VCaP (cell line): Measurements from ENCODE around the gene EFCAB6.

ENCODE experiments used
- H3K27ac ChIP-seq: fragments of 450-650 bp; 2 replicates; pipeline ENCODE4 v1.5.1; 2017
- CTCF ChIP-seq: fragments of 450-650 bp; conservative IDR thresholded peaks from 2 replicates; pipeline ENCODE4 v1.5.1; 2017; ENCODE audit warnings: mild to moderate bottlenecking, moderate library complexity

EFCAB6 gene

GRCh38 chr22:43814264-43814663 lies 2.2 kb upstream of the EFCAB6 start:
- H3K27ac ChIP-seq: no peak overlapping the region
- no peak for TF ChIP-seq CTCF

GRCh38 chr22:43812890-43813289 lies 785 bp upstream of the EFCAB6 start:
- TF ChIP-seq CTCF: no peak
- peak overlapping the region; percentile 79 for H3K27ac ChIP-seq

- no peak for TF ChIP-seq CTCF
- peak overlapping the region; percentile 79 for H3K27ac ChIP-seq
Observed at GRCh38 chr22:43811777-43812148, 342 bp downstream of the EFCAB6 start.

- no peak overlapping the region for H3K27ac ChIP-seq
- TF ChIP-seq CTCF: no peak
Observed at GRCh38 chr22:43802897-43803495, 9.1 kb downstream of the EFCAB6 start.

GRCh38 chr22:43800970-43801369 lies 11.1 kb downstream of the EFCAB6 start:
- no peak overlapping the region for H3K27ac ChIP-seq

GRCh38 chr22:43798492-43798891 lies 13.6 kb downstream of the EFCAB6 start:
- no peak for TF ChIP-seq CTCF
- no peak overlapping the region for H3K27ac ChIP-seq

More at GRCh38 chr22:43800970-43801369, 11.1 kb downstream of the EFCAB6 start:
- TF ChIP-seq CTCF: no peak

GRCh38 chr22:43796567-43796966 lies 15.5 kb downstream of the EFCAB6 start:
- peak; percentile 74 for TF ChIP-seq CTCF
- no peak overlapping the region for H3K27ac ChIP-seq

GRCh38 chr22:43795320-43795719 lies 16.8 kb downstream of the EFCAB6 start:
- TF ChIP-seq CTCF: no peak
- no peak overlapping the region for H3K27ac ChIP-seq
